ENCODE data around the gene CACNA1A.
"Not testable (repeated sequence)": the region's sequence is repeated elsewhere in the genome, so short reads cannot be mapped to it uniquely, and the experiment has no call there.

CACNA1A gene

DNA sequence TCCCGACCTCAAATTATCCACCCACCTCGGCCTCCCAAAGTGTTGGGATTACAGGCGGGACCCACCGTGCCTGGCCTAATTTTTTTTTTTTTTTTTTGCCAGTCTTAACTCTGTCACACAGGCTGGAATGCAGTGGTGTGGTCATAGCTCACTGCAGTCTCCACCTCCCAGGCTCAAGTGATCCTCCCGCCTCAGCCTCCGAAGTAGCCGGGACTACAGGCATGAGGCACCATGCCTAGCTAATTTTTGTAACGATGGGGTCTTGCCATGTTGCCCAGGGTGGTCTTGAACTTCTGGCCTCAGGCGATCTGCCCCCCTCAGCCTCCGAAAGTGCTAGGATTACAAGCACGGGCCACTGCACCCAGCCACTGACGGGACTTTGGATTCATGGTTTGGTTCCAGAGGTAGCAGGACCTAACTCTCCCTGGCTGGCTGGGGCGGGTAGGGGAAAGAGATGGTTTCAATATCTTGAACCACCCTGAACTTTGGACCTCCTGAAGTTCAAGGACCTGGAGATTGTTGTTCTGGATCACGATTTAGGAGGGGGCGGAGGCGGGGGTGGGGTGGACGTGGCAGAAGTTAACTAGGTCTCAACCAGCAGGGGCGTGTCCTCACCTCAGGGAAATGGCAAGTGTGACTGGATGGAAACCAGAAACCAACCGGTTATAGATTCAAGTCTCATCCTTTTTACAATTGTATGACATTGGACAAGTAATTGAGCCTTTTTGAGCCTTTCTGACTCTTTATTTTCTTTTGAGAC is 315.3 kb downstream of the CACNA1A start:
- DNase-seq: no peak

DNA sequence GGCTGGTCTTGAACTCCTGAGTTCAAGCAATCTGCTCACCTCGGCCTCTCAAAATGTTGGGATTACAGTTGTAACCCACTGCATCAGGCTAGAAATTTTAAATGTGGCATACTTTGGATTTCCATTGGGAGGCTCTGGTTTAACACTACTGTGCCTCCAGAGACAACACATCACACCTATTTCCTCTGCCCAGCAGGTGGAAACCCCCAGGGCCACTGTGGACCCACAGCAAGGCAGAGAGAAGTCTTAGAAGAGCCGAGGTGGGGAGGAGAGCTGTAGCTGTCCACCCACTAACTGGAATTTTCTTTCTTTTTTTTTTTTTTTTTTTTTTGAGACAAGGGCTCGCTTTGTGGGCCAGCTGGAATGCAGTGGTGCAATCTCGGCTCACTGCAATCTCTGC is 316.7 kb downstream of the CACNA1A start:
- no peak for DNase-seq

DNA sequence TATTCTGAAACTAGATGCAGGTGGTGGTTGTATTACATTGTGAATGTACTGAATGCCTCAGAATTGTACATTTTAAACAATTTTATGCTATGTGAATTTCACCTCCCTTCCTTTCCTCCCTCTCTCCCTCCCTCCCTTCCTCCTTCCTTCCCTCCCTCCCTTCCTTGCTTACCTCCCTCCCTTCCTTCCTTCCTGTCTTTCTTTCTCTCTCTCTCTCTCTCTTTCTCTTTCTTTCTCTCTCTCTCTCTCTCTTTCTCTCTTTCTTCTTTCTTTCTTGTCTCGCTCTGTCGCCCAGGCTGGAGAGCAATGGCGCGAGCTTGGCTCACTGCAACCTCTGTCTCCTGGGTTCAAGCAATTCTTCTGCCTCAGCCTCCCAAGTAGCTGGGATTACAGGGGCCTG is 318.9 kb downstream of the CACNA1A start:
- DNase-seq: no peak

DNA sequence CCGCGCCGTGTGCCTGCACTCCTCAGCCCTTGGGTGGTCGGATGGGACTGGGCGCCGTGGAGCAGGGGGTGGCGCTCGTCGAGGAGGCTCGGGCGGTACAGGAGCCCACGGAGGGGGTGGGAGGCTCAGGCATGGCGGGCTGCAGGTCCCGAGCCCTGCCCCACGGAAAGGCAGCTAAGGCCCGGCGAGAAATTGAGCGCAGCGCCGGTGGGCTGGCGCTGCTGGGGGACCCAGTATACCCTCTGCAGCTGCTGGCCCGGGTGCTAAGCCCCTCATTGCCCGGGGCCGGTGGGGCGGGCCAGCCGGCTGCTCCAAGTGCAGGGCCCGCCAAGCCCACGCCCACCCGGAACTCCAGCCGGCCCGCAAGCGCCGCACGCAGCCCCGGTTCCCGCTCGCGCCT is 319.6 kb downstream of the CACNA1A start:
- not testable (repeated sequence) for DNase-seq

DNA sequence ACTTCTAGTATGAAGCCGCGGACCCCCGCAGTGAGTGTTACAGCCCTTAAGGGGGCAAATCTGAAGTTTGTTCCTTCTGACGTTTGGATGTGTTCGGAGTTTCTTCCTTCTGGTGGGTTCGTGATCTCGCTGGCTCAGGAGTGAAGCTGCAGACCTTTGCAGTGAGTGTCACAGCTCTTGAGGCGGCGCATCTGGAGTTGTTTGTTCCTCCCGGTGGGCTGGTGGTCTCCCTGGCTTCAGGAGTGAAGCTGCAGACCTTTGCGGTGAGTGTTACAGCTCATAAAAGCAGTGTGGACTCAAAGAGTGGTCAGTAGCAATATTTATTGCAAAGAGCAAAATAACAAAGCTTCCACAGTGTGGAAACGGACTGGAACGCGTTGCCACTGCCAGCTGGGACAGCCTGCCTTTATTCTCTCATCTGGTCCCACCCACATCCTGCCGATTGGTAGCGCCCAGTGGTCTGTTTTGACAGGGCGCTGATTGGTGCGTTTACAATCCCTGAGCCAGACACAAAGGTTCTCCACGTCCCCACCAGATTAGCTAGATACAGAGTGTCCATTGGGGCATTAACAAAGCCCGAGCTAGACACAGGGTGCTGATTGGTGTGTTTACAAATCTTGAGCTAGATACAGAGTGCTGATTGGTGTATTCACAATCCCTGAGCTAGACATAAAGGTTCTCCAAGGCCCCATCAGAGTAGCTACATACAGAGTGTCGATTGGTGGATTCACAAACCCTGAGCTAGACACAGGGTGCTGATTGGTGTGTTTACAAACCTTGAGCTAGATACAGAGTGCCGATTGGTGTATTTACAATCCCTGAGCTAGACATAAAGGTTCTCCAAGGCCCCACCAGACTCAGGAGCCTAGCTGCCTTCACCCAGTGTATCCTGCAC is 320.3 kb downstream of the CACNA1A start:
- DNase-seq: not testable (repeated sequence)

DNA sequence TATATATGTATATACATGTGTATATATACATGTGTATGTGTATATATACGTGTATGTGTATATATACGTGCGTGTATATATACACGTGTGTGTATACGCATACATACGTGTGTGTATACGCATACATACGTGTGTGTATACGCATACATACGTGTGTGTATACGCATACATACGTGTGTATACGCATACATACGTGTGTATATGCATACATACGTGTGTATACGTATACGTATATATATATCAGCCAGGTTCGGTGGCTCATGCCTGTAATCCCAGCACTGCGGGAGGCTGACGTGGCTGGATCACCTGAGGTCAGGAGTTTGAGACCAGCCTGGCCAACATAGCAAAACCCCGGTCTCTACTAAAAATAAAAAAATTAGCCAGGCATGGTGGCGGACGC is 321.4 kb downstream of the CACNA1A start:
- DNase-seq: not testable (repeated sequence)

DNA sequence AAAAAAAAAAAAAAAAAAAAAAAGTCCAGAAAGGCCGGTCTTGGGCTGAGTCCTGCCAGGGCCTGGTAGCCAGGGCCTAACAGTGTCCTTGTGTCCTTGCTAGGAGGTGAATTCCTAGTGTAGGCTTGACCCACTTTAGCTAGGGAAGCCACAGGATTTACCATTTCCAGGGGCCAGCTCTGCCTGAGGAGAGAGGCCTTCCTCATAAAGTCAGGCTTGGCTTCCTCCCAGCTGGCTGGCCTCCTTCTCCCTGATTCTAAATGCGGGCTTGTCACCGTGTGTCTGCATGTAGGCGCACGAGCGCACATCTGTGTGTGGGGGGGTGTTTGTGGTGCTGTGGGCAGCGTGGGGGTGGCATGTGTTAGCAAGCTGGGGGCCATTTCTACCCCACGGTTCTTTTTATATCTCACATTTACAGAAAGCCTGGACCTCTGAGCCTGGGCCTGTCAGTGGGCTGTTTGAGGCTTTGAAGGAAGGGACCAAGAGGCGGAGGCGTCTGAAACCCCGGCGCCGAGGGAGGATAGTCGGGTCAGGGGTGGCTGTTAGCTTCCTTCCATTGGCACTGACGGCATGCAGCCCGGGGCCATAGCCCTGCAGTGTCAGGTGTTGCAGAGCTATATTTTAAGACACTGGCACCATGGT is 324.4 kb downstream of the CACNA1A start:
- peak; percentile 52 for DNase-seq

DNA sequence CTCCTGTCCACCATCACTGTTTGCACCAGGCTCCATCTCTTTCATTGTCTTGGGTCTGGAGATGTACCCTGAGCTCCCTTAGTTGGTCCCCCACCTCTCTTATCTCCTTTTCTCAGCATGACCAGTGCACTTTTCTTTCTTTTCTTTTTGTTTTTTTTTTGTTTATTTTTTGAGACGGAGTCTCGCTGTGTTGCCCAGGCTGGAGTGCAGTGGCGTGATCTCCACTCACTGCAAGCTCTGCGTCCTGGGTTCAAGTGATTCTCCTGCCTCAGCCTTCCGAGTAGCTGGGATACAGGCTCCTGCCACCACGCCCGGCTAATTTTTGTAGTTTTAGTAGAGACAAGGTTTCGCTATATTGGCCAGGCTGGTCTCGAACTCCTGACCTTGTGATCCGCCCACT is 328.0 kb downstream of the CACNA1A start:
- DNase-seq: not testable (repeated sequence)

DNA sequence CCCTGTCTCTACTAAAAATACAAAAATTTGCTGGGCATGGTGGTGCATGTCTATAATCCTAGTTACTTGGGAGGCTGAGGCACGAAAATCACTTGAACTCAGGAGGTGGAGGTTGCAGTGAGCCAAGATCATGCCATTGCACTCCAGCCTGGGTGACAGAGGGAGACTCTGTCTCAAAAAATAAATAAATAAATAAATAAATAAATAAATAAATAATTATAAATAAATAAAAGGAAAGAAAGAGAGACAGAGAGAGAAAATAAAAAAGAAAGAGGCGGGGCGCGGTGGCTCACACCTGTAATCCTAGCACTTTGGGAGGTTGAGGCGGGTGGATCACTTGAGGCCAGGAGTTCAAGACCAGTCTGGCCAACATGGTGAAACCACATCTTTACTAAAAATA is 328.7 kb downstream of the CACNA1A start:
- DNase-seq: not testable (repeated sequence)

DNA sequence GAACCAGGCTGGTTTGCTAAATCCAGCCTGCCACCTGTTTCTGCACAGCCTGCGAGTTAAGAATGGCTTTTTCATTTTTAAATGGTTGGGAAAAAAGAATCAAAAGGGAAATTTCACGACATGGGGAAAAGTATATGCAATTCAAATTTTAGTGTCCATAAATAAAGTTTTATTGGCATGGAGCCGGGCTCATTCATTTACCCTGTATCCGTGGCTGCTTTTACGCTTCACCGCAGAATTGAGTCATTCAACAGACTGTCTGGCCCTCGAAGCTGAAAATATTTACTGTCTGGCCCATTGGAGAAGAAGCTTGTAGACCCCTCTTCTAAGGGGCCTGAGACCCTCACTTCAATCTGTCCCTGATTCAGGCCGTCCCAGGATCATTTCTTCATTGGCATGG is 329.9 kb downstream of the CACNA1A start:
- DNase-seq: no peak

DNA sequence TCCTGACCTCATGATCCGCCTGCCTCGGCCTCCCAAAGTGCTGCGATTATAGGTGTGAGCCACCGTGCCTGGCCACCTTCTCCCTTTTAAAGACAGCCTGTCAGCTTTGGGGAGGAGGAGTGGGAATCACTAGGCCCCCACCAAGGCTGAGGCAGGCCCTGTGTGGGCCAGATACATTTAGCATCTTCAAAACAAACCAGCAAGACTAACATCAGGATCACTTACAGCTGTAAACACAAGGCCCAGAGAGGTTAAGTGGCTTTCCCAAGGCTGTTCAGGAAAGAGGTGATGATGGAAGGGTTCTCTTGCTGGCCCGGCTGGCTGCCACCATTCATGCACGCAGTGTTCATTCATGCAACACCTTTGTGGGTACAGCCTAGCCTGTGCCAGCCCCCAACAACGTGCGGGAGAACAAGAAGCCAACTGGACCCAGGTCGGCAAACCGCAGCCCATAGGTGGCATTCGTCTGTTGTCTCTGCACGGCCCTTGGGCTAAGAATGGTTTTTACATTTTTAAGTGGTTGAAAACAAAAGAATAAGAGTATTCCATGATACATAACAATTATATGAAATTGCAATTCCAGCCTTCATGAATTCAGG is 333.0 kb downstream of the CACNA1A start:
- DNase-seq: no peak

DNA sequence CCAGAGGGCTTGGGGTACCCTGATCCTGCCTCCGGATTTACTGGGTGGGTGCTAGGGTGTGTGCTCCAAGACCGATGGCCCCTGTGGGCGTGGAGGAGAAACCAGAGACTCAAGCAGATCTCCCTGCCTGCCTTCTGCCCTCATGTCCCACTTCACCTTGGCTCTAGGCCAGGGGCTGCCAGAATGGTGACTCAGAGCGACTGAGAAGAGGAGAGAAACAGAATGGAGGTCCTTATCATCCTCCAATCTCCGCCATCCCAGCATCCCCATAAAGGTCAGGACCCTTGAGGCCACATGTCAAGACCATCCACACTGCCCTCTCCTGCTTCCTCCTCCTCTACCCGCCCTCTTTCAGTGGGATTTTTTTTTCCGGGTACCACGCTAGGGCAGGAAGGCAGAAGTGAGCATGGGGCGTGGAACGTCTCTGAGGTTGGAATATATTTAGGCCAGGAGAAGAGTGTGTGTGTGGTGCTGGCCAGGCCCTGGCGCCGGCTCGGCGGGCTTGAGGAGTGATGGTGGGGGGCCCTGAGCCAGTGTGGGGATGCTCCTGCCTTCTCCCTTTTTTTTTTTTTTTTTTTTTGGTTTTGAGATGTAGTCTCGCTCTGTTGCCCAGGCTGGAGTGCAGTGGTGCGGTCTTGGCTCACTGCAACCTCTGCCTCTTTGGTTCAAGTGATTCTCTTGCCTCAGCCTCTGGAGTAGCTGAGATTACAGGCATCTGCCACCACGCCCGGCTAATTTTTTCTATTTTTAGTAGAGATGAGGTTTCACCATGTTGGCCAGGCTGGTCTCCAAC is 333.7 kb downstream of the CACNA1A start:
- DNase-seq: peak; percentile 91

DNA sequence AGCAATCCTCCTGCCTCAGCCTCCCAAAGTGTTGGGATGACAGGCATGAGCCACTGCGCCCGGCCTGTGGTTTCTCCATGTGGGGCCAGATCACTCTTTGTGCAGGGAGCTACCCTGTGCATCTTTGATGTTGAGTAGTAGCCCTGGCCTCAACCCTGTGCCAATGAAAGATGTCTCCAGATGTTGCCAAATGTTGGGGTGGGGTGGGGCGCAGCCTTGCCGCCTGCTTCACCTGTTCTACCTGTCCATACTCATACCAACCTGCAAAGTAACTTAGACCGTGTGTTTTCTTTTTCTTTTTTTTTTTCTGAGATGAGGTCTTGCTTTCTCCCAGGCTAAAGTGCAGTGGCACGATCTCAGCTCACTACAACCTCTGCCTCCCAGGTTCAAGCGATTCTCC is 335.1 kb downstream of the CACNA1A start:
- no peak for DNase-seq

DNA sequence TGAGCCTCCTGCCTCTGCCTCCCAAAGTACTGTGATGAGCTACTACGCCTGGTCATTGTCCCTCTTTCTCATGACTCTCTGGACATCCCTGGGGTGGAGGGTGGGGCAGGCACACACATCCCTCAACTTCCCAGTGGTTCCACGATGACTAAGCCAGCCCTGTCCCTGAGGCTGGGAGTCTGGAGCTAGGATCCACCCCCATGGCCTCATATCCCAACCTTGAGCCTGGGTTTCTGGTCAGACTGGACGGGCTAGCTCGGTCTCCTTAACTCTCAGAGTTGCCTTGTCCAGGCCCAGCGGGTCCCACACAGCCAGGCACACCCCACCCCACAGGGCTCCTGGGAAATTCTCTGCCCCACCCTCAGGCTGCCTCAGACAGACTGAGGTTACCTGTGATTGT is 336.5 kb downstream of the CACNA1A start:
- DNase-seq: peak; percentile 58

DNA sequence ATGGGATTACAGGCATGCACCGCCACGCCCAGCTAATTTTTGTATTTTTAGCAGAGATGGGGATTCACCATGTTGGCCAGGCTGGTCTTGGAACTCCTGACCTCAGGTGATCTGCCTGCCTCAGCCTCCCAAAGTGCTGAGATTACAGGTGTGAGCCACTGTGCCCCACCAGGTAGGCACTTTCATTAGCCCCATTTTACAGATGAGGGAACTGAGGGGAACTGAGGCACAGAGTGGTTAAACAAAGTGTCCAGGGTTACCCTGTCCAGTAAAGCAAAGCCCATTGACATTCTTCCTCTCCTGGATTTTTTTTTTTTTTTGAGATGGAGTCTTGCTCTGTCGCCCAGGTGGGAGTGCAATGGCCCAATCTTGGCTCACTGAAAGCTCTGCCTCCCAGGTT is 340.1 kb downstream of the CACNA1A start:
- not testable (repeated sequence) for DNase-seq

DNA sequence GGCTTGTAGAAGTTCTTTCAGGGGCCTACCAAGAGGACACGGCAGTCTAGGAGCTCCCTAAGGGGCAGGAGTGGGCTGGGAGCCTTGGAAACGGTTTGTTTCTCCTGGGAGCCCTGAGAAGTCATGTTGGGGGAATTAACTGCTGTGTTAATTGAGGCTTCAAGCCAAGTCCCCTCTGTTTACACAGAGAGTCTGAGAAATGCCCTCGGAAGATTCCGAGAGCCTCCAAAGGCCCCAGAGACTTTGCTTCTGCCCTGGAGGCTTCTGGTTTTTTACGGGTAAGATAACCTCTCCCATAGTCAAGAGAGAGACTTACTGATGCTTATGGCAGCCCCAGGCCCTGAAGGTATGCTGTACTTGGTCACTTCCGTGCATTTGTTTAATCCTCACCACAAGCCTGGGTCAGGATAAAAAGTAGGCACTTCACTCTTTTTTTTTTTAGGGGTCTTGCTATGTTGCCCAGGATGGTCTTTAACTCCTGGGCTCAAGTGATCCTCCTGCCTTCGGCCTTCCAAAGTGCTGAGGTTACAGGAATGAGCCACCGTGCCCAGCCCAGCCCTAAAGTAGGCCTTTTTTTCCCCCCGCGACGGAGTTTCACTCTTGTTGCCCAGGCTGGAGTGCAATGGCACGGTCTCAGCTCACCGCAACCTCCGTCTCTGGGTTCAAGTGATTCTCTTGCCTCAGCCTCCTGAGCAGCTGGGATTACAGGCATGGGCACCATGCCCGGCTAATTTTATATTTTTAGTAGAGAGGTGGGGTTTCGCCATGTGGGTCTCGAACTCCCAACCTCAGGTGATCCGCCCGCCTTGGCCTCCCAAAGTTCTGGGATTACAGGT is 340.9 kb downstream of the CACNA1A start:
- peak; percentile 59 for DNase-seq

DNA sequence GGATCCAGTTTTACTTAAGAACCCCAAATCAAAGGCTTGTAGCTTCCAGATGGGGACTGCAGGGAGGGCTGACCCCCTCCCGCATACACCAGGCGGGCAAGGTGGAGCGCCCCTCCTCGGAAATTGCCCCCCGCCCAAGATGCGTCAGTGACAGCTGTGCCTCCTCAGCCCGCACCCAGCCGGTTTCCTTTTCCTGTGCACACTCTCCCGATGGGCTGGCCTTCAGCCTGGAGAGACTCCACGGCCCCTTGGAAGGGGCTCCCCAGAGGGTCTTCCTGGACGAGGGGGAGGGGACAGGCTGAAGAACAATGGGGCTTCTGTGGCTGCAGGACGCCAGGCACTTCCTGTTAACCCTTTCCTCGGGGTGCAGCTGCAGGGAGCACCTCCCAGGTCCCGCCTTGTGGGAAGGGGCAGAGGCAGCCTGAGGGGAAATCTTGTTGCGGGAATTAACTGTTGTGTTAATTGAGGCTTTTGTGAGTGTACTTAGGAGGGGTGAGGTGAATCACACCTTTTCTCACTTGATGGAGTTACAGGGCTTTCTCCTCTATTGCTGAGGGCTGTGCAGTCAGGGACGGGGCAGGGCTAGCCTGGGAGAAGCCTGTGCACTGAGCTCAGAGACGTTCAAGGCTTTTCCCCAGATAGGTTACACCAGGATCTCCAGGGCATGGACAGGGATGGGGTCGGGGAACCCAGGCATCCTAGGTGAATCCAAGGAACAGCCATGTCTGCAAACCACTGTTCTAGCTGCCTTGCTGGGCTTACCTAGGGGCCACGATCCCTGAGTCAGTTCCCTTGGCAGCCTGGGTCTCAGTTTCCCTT is 341.7 kb downstream of the CACNA1A start:
- DNase-seq: peak; percentile 59

DNA sequence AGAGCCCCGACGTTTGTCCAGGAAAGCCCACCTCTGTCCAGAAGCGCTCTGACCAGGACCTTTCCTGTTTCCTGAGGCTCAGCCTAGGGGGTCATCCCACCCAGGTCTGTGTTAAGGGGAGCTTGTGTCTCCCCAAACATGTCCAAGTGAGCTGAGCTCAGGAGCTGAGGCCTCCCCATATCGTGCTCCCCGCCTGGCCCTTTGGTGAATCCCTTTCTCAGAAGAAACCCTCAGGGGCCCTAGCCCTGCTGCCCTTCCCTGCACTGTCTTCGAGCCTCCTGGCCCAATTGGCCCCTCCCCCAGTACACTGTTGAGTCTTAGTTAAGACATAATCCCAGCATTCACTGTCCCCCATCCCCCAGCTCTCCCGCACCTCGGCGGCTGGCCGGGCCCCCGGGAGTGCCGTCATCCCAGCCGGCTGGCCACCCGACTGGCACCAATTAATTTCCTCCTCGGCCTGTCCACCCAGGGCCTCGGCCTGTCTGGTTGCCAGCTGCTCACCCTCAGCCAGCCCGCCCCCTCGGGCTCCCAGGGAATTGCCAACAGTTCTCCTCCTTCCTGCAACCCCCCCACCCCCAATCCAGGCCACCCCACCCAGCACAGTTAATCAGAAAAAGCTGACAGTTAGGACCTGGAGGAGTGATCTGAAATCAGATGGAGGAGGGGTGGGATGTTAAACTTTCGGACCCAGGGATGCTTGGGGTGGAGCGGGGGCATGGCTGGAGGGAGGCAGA is 342.5 kb downstream of the CACNA1A start:
- peak; percentile 91 for DNase-seq
